BE2C (cell line): ENCODE data around the gene PLEKHM3.

Experiments
- DNase-seq: peaks from one replicate; pipeline ENCODE4 v3.0.0-alpha.2; 2020
- H3K27me3 ChIP-seq: fragments of 250-450 bp; sonication (Bioruptor Pico); 2 replicates; pipeline ENCODE4 v1.5.1; 2020; ENCODE audit warnings: mild to moderate bottlenecking
- H3K36me3 ChIP-seq: fragments of 250-450 bp; sonication (Bioruptor Pico); 2 replicates; pipeline ENCODE4 v1.5.1; 2020; ENCODE audit warnings: mild to moderate bottlenecking
- H3K4me1 ChIP-seq: fragments of 250-450 bp; sonication (Bioruptor Pico); 2 replicates; pipeline ENCODE4 v1.5.1; 2020
- H3K4me3 ChIP-seq: 2 replicates; pipeline ENCODE4 v1.5.1; 2011; ENCODE audit warnings: low read depth, low read length
- H3K9me3 ChIP-seq: fragments of 250-450 bp; sonication (Bioruptor Pico); 2 replicates; pipeline ENCODE4 v1.5.1; 2020
- TF ChIP-seq, protein P1 (sequence below): IDR thresholded peaks from 2 replicates; pipeline ENCODE4 v1.5.1; 2012; ENCODE audit warnings: mild to moderate bottlenecking, low read depth, low read length

The PLEKHM3 gene

DNA sequence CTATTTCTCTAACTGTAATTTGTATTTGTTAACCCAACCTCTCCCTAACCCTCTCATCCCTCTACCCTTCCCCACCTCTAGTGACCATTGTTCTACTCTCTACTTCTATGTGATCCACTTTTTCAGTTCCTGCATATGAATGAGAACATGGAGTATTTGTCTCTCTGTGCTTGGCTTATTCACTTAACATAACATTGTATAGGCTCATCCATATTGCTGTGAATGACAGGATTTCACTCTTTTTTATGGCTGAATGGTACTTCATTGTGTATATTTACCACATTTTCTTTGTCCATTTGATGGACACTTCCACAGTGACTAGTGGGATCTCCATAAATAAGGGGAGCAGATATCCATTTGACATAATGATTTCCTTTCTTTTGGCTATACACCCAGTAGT, 103.7 kb downstream of the PLEKHM3 start:
- H3K36me3 ChIP-seq = no peaks in the 10 kb centered on the region
- no peak for DNase-seq
- no peaks in the 10 kb centered on the region for H3K27me3 ChIP-seq
- H3K4me1 ChIP-seq = no peaks in the 10 kb centered on the region; the same call in 1 of the 2 replicates
- no peaks in the 10 kb centered on the region for H3K9me3 ChIP-seq
- TF ChIP-seq, protein P1, sequence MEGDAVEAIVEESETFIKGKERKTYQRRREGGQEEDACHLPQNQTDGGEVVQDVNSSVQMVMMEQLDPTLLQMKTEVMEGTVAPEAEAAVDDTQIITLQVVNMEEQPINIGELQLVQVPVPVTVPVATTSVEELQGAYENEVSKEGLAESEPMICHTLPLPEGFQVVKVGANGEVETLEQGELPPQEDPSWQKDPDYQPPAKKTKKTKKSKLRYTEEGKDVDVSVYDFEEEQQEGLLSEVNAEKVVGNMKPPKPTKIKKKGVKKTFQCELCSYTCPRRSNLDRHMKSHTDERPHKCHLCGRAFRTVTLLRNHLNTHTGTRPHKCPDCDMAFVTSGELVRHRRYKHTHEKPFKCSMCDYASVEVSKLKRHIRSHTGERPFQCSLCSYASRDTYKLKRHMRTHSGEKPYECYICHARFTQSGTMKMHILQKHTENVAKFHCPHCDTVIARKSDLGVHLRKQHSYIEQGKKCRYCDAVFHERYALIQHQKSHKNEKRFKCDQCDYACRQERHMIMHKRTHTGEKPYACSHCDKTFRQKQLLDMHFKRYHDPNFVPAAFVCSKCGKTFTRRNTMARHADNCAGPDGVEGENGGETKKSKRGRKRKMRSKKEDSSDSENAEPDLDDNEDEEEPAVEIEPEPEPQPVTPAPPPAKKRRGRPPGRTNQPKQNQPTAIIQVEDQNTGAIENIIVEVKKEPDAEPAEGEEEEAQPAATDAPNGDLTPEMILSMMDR = no peak
- no peak overlapping the region for H3K4me3 ChIP-seq

DNA sequence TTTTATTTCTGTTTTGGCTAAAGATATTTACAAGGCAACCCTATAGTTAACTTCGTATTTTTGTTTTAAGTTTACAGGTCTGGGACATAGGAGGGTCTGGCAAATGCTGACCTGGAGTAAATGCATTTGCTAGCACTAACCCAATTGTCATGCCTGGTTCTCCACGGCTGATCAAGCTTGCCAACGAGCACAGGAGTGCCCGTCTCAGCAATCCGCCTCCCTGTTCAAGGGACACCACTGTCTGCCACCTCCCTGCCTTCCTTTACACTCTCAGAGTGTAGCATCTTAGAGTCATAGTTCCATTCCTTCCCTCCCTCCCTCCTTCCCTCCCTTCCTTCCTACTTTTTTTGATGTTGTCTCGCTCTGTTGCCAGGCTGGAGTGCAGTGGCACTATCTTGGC, 104.6 kb downstream of the PLEKHM3 start:
- Histone ChIP-seq H3K27me3 (no peaks in the 10 kb centered on the region), H3K9me3 (no peaks in the 10 kb centered on the region), H3K36me3 (no peaks in the 10 kb centered on the region), H3K4me3 (no peak overlapping the region), H3K4me1 (peaks cover 3% of the 10 kb centered on the region)
- TF ChIP-seq, protein P1 = no peak
- DNase-seq = peak; percentile 22

DNA sequence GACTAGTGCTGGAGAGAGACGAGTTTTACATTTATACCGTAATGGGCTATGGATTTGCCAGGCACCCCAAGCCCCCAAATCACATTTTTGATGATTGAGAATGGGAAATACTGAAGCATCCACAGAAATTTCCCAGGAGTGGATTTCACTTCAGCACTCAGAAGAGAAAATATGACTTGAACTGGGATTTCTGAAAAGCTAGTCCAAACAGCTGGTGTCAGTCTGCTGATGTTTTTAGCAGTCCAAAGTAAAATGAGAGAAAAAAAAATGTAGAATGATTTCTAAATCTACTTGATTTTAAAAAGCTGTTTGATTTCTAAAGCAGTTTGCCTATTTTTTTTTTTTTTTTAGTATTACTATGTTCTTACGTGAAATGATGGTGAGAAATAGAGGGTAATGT, 105.0 kb downstream of the PLEKHM3 start:
- Histone ChIP-seq H3K4me3 (no peak overlapping the region), H3K9me3 (no peaks in the 10 kb centered on the region), H3K36me3 (no peaks in the 10 kb centered on the region), H3K4me1 (peaks cover 7% of the 10 kb centered on the region), H3K27me3 (no peaks in the 10 kb centered on the region)
- TF ChIP-seq, protein P1 = no peak
- DNase-seq = no peak

DNA sequence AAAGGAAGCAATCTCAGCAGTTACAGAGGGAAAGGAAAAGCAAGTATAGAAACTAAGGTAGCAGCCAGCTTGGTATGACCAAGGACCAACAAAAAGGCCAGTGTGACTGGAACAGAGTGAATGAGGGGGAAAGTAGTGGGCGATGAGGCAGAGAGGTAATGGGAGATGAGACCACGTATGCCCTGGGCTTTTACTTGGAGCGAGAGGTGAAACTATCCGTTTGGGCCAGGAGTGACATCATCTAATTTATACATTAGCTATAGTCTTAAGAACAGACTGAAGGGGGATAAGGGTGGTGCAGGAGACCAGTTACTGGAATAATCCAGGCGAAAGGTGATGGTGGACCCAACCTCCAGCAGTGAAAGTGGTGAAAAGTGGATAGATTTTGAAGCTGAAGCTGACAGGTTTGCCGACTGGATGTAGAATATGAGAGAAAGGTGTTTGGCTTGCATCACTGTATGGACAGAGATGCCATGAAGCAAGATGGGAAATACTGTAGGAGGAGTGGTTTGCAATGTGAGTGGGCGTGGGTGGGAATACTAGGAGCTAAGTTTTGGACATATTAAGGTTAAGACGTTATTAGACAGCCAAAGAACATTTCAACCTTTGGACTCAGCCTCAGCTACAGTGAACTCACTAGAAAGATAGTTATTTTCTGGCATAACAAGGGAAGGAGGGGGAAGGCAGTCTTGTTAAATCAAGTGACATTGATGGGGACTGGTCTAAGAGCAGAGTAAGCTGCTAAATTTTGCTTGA, 106.0 kb downstream of the PLEKHM3 start:
- DNase-seq = no peak
- TF ChIP-seq, protein P1 = no peak
- peaks cover 11% of the 10 kb centered on the region for H3K4me1 ChIP-seq
- H3K4me3 ChIP-seq = no peak overlapping the region
- no peaks in the 10 kb centered on the region for H3K36me3 ChIP-seq
- H3K9me3 ChIP-seq = no peaks in the 10 kb centered on the region
- H3K27me3 ChIP-seq = no peaks in the 10 kb centered on the region

DNA sequence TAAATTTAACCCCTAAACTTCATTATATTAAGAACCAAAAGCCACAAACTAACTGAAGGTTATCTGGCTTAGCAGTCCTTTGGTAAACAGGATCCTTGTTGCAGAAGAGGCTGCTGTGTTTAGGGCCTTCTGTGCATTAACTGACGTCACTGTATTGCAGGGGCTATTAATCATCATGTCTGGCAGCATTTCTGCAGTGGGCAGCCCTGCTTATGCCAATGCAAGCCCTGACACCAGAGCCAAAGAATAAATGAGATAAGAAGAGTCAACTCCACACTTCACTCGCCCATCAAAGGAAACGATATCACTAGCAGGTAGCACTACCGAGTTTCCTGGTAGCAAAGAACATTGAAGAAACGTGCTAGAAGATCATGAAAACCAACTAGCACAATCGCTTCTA, 110.6 kb downstream of the PLEKHM3 start:
- Histone ChIP-seq H3K4me1 (peaks cover 11% of the 10 kb centered on the region), H3K27me3 (no peaks in the 10 kb centered on the region), H3K4me3 (no peak overlapping the region), H3K36me3 (no peaks in the 10 kb centered on the region), H3K9me3 (no peaks in the 10 kb centered on the region)
- peak; percentile 66 for DNase-seq
- TF ChIP-seq, protein P1 = no peak

DNA sequence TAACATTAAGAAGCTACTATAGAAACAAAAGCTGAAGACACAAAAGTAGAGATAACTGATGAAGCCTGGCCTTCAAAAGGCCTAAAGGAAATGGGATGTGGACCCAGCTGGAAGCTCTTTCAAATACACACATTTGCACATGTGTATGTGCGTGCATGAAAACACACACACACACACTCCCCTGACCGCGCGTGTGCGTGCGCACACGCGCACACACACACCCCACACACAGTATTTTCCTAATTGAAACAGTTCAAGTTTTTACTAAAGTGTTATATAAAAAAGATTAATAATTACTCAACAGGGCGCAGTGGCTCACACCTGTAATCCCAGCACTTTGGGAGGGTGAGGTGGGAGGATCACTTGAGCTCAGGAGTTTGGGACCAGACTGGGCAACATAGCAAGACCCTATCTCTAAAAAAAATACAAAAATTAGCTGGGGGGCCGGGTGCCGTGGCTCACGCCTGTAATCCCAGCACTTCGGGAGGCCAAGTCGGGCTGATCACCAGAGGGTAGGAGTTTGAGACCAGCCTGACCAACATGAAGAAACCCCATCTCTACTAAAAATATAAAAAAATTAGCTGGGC, 111.5 kb downstream of the PLEKHM3 start:
- no peaks in the 10 kb centered on the region for H3K36me3 ChIP-seq
- no peak overlapping the region for H3K4me3 ChIP-seq
- DNase-seq = no peak
- no peaks in the 10 kb centered on the region for H3K9me3 ChIP-seq
- peaks cover 11% of the 10 kb centered on the region for H3K4me1 ChIP-seq
- no peaks in the 10 kb centered on the region for H3K27me3 ChIP-seq
- TF ChIP-seq, protein P1 = no peak
